A549 (cell line): ENCODE data around the gene SEPTIN12. TPM values are rescaled to one million over a fixed set of nuclear protein-coding genes. Genes with fewer than 3 reads are reported as not detected.

Source experiments
- ATAC-seq, 2 experiments: fragments of 200-7000 bp in 1 of 2; fragments of >200 bp in 1 of 2; cut with Nextera tagmentation in 1 of 2; cut with Tn5 transposase in 1 of 2; 3 replicates each; pipeline versions ENCODE4 v1.8.0 to v1.9.1; 2018 to 2020; ENCODE audit warnings: mild to moderate bottlenecking in 1 of 2, moderate library complexity in 1 of 2
- CTCF ChIA-PET: fragments of 300-600 bp; sonication (Branson Sonifier 250); formaldehyde crosslinking; extraction: SDS; loops from one replicate; lab custom pipeline; 2021; ENCODE audit warnings: antibody characterized with exemption, inconsistent platforms; lab: Yijun Ruan, JAX
- POLR2A ChIA-PET: fragments of 350-600 bp; formaldehyde crosslinking; extraction: SDS; loops from one replicate; lab custom pipeline; 2021; ENCODE audit warnings: antibody characterized with exemption, inconsistent platforms; lab: Yijun Ruan, JAX
- DNase-seq, 2 experiments: peaks; one replicate each; pipeline versions ENCODE4 v3.0.0 to v3.0.0-alpha.2; 2011 to 2016; ENCODE audit warnings: low read depth in 1 of 2, low spot score in 1 of 2
- FAIRE-seq: peaks from 2 replicates; lab custom pipeline; 2011; peaks lifted over from hg19 to GRCh38; lab: Jason Lieb, UNC
- H3K27ac ChIP-seq, 2 experiments: fragments of >200 bp; sonication (Bioruptor Twin); formaldehyde crosslinking; 3 replicates each; pipeline ENCODE4 v1.5.1; 2016 to 2017
- H3K4me1 ChIP-seq: fragments of >200 bp; sonication (Bioruptor Twin); formaldehyde crosslinking; 3 replicates; pipeline ENCODE4 v1.6.1; 2016
- H3K4me2 ChIP-seq: fragments of >200 bp; sonication (Bioruptor Twin); formaldehyde crosslinking; 3 replicates; pipeline ENCODE4 v1.6.1; 2016
- H3K4me3 ChIP-seq: fragments of >200 bp; sonication (Bioruptor Twin); formaldehyde crosslinking; 3 replicates; pipeline ENCODE4 v1.5.1; 2016
- H3K9me3 ChIP-seq: fragments of >200 bp; sonication (Bioruptor Twin); formaldehyde crosslinking; 3 replicates; pipeline ENCODE4 v1.6.1; 2016
- CEBPB ChIP-seq, 2 experiments: fragments of >200 bp in 1 of 2; sonication (Bioruptor Twin) in 1 of 2; formaldehyde crosslinking in 1 of 2; IDR thresholded peaks; 2 replicates each; pipeline ENCODE4 v1.6.1; 2012 to 2016
- EP300 ChIP-seq, 2 experiments: fragments of >200 bp; sonication (Bioruptor Twin); formaldehyde crosslinking; IDR thresholded peaks; 2 replicates in 1 of 2; 3 replicates in 1 of 2; pipeline ENCODE4 v1.6.1; 2016 to 2017
- GATA3 ChIP-seq: IDR thresholded peaks from 2 replicates; pipeline ENCODE4 v1.6.1; 2012; ENCODE audit warnings: borderline replicate concordance
- HOXB13 ChIP-seq: fragments of 250-450 bp; sonication (Bioruptor Pico); IDR thresholded peaks from 2 replicates; pipeline ENCODE4 v1.5.0; 2020; ENCODE audit warnings: low read depth, mild to moderate bottlenecking, moderate library complexity
- JUN ChIP-seq, 2 experiments: fragments of >200 bp; sonication (Bioruptor Twin); formaldehyde crosslinking; IDR thresholded peaks; 2 replicates in 1 of 2; 3 replicates in 1 of 2; pipeline ENCODE4 v1.6.1; 2016 to 2017
- JUNB ChIP-seq: fragments of >200 bp; sonication (Bioruptor Twin); formaldehyde crosslinking; IDR thresholded peaks from 2 replicates; pipeline ENCODE4 v1.6.1; 2016
- KDM5A ChIP-seq: fragments of 200-600 bp; sonication (generic); IDR thresholded peaks from 2 replicates; pipeline ENCODE4 v1.6.1; 2016; ENCODE audit warnings: antibody characterized with exemption, mild to moderate bottlenecking
- MYC ChIP-seq: IDR thresholded peaks from 2 replicates; pipeline ENCODE4 v1.6.1; 2012; ENCODE audit warnings: mild to moderate bottlenecking, inconsistent platforms, low read length, improper control_type of control experiment, borderline replicate concordance
- NPAS2 ChIP-seq: fragments of 250-450 bp; sonication (Bioruptor Pico); IDR thresholded peaks from 2 replicates; pipeline ENCODE4 v1.8.0; 2022; ENCODE audit warnings: mild to moderate bottlenecking, moderate library complexity, borderline replicate concordance
- RARB ChIP-seq: fragments of 250-450 bp; sonication (Bioruptor Pico); IDR thresholded peaks from 2 replicates; pipeline ENCODE4 v1.8.0; 2021; ENCODE audit warnings: mild to moderate bottlenecking, moderate library complexity
- RFX5 ChIP-seq: fragments of 450-650 bp; IDR thresholded peaks from 2 replicates; pipeline ENCODE4 v1.7.1; 2014; ENCODE audit warnings: antibody characterized with exemption, mild to moderate bottlenecking, moderate library complexity
- SMC3 ChIP-seq: fragments of >200 bp; sonication (Bioruptor Twin); formaldehyde crosslinking; IDR thresholded peaks from 3 replicates; pipeline ENCODE4 v1.6.1; 2018; ENCODE audit warnings: inconsistent platforms
- WGBS: methylation state at CpG from one replicate; pipeline ENCODE4 v1.1.6; 2017; ENCODE audit errors: missing lambda C conversion rate; 5-methylcytosine and 5-hydroxymethylcytosine counted together
- polyA plus RNA-seq, 4 experiments: library from polyadenylated mRNA; depleted of rRNA in 3 of 4; stranded (reverse); fragments of >200 nt; fragmentation: RNase III in 1 of 4; extraction: RNeasy Plus Mini Kit Qiagen cat#74134 plus additional on column Dnase treatment in 1 of 4; gene quantifications; 2 replicates in 3 of 4; 3 replicates in 1 of 4; pipeline ENCODE4 v1.2.3, GENCODE V29; 2011 to 2017
- TF ChIP-seq, protein P1 (sequence below): fragments of >200 bp; sonication (Bioruptor Twin); formaldehyde crosslinking; IDR thresholded peaks from 3 replicates; pipeline ENCODE4 v1.6.1; 2016
- TF ChIP-seq, protein P2 (sequence below): fragments of 450-650 bp; IDR thresholded peaks from 2 replicates; pipeline ENCODE4 v1.6.1; 2014; ENCODE audit warnings: antibody characterized with exemption
- TF ChIP-seq, protein P3 (sequence below): IDR thresholded peaks from 2 replicates; pipeline ENCODE4 v1.6.1; 2012
- TF ChIP-seq, protein P4 (sequence below): IDR thresholded peaks from 2 replicates; pipeline ENCODE4 v1.6.1; 2012

Gene SEPTIN12
- polyA plus RNA-seq, 2 of the 4 experiments (the other 2 are of a cell fraction), result 0.14 TPM; not detected in 1

DNA sequence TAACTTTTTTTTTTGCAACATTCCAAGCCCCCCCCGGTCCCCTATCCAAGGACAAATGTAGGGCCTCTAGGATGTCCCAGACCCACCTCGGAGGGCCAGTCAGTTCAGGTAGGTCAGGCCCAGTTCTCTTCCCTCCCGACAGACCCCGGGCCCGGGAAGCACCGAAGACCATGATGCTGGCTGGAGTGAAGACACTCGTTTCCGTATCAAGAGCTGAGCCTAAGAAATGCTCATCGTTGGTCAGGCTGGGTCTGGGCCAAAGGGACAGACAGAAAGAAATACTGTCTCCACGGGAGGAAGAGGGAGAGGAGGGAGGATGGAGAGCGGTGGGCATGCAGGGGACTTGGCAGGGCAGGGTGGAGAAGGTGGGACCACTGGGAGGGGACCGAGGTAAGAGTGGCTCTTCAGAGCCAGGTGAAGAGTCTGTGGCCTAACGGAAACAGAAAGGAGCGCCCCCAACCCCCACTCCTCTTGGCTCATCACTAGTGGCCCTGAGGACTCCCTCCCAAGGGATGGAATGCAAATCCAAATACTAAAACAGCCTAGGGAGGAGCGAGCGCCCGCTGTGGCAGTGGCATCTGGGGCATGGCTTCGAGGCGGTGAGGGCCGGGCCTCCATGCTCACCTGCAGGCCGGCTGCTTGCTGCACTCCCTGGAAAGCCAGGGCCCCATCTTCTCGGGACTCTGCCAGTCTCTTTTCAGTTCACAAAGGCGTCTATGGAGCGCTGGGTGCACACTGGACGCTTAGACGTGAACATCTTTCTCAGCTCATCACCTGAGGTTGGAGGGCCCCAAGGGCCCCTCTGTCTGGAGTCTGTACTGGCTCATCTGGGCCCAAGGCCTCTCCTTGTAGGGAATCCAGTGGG is 16.0 kb upstream of the SEPTIN12 start (continued):
- TF ChIP-seq, protein P1, sequence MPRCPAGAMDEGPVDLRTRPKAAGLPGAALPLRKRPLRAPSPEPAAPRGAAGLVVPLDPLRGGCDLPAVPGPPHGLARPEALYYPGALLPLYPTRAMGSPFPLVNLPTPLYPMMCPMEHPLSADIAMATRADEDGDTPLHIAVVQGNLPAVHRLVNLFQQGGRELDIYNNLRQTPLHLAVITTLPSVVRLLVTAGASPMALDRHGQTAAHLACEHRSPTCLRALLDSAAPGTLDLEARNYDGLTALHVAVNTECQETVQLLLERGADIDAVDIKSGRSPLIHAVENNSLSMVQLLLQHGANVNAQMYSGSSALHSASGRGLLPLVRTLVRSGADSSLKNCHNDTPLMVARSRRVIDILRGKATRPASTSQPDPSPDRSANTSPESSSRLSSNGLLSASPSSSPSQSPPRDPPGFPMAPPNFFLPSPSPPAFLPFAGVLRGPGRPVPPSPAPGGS, result no peak

DNA sequence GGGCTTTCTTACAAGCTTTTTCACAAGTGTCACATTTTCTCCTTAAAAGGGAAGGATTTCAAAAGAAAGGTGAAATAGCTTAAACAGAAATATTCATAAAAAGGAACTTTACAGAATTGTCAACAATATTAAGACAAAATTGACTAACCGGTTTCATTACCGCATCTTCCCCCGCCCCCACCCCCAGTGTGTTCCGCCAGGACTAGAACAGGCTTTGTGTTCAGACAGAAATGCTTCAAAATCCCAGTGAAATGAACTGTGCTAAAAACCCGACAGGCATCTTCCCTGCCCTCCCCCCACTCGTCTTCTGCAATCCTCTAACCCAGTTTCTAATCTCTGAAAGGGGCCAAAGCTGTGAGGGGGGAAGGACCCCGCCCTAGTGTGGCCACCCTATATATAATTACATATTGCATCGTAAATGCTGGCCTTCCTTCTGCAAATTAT is 15.3 kb upstream of the SEPTIN12 start:
- ChIA-PET POLR2A (interaction anchor here (0.5 to 1.5 kb wide), 7 partner anchors 16 to 69 kb away, joined by 3 to 4 read pairs (median 3); partner anchors contain the start of gene DNAAF8), CTCF (interaction anchor here (0.8 to 2.7 kb wide), 4 partner anchors 8 to 152 kb away, joined by 3 to 8 read pairs (median 4); no protein-coding TSS in a partner anchor)
- WGBS, result 56% methylated on average over 8 of the region's 8 CpGs
- DNase-seq (no peak), ATAC-seq (no peak), FAIRE-seq (no peak)
- Histone ChIP-seq H3K9me3 (no peaks in the 10 kb centered on the region), H3K27ac (peak overlapping the region in 1 of 2 experiments; percentile 72; a peak in 4 of 6 replicates), H3K4me2 (peak overlapping the region; percentile 88), H3K4me3 (peak overlapping the region; percentile 75), H3K4me1 (peaks cover 17% of the 10 kb centered on the region)
- no peak for TF ChIP-seq RFX5
- no peak for TF ChIP-seq MYC
- TF ChIP-seq HOXB13 (CRISPR knock-in tag), result no peak
- TF ChIP-seq, protein P2, sequence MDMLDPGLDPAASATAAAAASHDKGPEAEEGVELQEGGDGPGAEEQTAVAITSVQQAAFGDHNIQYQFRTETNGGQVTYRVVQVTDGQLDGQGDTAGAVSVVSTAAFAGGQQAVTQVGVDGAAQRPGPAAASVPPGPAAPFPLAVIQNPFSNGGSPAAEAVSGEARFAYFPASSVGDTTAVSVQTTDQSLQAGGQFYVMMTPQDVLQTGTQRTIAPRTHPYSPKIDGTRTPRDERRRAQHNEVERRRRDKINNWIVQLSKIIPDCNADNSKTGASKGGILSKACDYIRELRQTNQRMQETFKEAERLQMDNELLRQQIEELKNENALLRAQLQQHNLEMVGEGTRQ, result no peak
- TF ChIP-seq EP300 (IDR thresholded peaks at IDR 0.05), result no peak
- TF ChIP-seq KDM5A, result no peak
- TF ChIP-seq JUNB, result no peak
- TF ChIP-seq, protein P3, sequence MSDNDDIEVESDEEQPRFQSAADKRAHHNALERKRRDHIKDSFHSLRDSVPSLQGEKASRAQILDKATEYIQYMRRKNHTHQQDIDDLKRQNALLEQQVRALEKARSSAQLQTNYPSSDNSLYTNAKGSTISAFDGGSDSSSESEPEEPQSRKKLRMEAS, result no peak

DNA sequence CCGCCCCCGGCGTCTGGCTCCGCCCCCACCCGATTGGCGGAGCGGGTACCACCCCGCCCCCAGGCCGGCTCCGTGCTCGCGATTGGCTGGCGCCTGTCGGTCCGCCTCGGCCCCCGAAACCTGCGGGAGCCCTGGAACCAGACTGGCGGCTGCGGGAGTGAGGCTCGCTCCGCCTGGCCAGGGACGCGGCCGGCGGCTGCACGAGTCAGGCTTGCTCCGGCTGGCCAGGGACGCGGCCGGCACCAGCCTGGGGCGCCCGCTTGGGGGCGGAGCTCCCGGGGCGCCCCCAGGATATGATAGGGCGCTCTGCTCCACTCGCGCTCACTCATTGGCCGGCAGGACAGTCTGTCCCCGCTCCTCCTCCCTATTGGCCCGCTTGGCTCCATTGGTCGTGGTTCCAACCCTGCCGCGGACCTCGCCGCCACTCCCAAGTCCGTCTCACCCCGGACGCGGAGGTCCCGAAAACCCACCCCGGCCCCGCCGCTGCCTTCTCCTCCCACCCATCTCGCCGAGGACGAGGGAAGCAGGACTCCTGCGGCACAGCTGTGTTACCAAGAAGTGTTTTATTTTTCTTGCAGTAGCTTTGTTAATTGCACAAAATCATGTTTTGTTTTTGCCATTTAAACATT is 14.6 kb upstream of the SEPTIN12 start:
- FAIRE-seq, result no peak

More for the DNA sequence above, 14.6 kb upstream of the SEPTIN12 start:
- Histone ChIP-seq H3K4me1 (peaks cover 17% of the 10 kb centered on the region), H3K9me3 (no peaks in the 10 kb centered on the region), H3K4me2 (peak overlapping the region; percentile 100), H3K4me3 (peak overlapping the region; percentile 75), H3K27ac (peak overlapping the region; percentile 72 to 94)
- POLR2A ChIA-PET, result interaction anchor here (0.5 to 1.5 kb wide), 10 partner anchors 17 to 830 kb away, joined by 3 to 4 read pairs (median 3); partner anchors contain the start of gene DNAAF8
- CTCF ChIA-PET, result interaction anchor here (0.8 to 2.7 kb wide), 4 partner anchors 9 to 153 kb away, joined by 3 to 8 read pairs (median 4); no protein-coding TSS in a partner anchor
- WGBS, result 3% methylated on average over 30 of the region's 59 CpGs
- ATAC-seq (peak; percentile 91 to 97), DNase-seq (peak; percentile 91 to 98)
- TF ChIP-seq JUN (IDR thresholded peaks at IDR 0.05) (peak in 1 of 2 experiments; percentile 24; a peak in 2 of 5 replicates), HOXB13 (CRISPR knock-in tag) (no peak), NPAS2 (CRISPR knock-in tag) (no peak), CEBPB (IDR thresholded peaks at IDR 0.05) (no peak), SMC3 (no peak), RARB (no peak), GATA3 (0 out of 2 replicates have a peak, but pooled peaks have one; percentile 6)
- TF ChIP-seq, protein P4, sequence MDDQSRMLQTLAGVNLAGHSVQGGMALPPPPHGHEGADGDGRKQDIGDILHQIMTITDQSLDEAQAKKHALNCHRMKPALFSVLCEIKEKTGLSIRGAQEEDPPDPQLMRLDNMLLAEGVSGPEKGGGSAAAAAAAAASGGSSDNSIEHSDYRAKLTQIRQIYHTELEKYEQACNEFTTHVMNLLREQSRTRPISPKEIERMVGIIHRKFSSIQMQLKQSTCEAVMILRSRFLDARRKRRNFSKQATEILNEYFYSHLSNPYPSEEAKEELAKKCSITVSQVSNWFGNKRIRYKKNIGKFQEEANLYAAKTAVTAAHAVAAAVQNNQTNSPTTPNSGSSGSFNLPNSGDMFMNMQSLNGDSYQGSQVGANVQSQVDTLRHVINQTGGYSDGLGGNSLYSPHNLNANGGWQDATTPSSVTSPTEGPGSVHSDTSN, result peak; percentile 95
